ENCODE data around the gene FIBCD1.
A peak's percentile ranks its signal among the peaks of the same experiment; 100 is the strongest.

Gene FIBCD1

DNA sequence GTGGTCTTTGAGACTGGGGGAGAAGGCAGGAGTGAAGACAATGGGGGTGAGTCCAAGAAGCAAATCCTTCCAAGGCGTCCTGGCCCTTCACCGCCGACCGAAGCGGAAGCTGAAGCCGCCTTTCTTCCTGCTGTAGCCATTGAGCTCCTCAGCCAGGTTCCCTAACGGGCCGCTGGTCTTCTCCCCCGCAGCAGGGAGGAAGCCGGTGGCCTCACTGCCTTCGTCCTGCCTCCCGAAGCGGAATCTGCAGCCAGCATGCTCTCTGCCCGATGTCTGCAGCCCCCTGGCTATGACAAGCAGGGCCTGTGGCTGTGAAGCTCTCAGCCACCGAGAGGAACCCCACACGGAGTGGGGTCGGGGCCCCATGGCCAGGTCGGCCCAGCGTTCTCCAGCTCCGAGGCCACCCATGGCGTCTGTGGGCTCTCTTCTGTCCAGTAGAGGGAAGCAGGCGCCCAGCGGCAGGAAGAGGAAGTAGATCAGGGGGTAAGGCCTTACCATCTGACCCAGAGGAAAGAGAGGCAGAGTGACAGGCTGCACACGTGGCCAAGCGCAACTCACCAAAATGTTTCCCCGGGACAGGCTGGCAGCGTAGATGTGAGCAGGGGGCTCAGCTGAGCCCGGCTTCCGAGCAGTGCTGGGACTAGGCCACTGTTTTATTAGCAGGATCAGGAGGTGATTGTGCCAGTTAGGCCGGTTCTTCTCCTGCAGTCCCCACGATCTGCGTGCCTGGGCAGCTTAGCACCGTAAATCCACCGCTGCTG, 45.5 kb downstream of the FIBCD1 start:
- DNase-seq: peak; percentile 24

DNA sequence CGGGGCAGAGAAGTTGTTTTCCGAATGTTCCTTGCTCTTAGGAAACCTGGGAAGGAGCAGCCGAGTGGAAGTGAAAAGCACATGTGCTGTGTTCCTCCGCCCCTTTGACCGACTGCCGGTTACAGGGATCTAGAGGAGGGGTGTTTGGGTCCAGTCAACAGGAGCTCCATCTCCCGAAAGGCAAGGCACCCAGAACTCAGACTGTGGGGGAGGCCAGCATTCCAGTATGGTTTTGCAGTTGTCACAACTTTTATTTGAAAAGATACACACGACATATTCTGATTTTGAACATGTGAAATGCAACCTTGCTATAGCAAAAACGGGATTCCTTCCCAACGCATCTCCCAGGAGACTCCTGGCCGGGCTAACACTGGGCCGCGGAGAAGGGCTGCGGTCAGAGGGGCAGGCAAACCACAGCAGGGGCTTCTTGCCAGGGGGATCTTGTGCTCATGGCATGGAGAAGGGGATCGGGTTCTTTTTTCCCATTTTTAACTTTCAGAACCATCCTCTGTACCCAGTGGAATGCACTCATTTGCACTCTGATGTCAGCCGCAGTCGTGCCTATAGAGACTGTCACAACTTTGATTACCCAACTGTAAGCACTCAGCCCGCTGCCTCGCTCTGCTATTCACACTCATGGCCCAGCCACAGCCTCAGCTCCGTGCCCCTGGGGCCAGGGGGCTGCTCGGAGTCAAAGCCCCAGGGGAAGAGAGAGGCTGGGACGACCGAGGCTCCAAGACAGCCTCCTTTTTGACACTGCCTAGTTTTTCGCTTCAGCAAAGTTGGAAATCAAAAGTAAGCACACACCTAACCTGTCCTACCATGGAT, 46.4 kb downstream of the FIBCD1 start:
- DNase-seq: no peak

DNA sequence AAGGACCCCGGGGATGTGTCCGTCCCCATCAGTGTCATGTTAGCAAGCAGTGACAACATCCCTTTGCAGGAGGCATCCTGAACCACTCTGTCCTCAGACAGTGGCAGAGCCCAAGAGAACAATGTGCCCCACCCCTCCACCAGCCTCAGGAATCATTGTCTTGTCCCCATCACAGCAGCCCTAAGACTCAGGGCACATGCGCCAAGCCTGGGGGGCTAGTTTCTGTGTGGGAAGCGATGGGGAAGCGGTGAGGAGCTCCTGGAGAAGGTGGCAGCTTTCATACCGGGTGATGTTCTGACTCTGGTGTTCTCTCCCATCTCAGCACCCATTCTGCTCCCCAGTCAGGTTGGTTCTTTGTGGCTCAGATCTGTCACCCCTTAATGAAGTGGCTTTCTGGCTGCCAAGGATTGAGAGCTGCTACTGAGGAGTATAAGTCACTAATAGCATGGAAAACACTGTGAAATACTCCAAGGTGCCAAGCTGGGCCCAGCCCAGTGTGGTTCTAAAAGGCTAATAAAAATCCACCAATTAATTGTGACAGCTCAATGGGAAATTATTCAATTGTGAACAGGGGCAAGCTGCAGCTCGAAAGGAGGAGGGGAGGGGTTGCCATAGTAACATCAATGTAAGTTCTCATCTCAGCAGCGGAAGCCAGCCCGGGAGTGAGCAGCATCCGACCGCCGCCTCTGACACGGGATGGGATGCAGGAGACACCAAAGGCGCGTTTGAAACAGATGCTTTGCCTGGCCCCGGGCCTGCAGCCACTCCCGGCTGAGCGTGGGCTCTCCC, 47.2 kb downstream of the FIBCD1 start:
- DNase-seq: no peak

DNA sequence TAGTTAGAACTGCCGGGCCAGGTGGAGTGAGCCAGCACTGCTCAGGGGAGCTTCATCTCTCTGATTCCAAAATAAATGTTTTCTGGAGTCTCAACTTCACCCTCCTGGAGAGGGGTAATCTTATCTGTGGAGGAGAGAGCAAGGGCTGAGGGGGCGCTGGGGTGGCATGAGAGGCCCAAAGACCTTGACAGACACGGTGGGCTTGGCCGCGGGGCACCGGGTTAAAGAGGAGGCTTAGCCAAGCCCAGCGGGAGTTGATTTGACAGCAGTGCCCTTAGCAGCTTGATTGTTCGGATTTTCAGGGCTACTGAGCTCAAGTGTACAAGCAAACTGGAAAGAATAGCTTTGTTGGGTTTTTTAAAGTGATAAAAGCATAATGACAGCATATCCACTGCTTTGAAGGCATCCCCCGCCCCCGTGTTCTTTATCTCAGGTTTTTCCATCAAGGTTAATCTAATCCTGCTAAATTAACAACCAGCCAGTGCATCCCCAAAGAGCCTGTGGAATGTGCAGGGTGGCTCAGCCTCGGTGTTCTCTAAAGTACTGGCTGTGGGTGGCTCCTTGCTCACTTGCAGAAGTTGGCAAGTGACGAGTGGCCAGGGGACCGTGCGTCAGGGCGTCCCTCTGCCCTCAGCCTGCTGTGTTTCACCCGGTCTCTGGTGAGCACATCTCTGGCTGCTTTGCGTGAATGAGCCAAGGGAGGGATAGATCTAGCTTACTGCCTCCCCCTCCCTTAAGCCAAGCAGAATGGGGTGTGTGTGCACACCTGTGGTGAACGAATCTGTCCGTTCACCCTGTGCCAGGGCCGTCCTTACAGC, 48.0 kb downstream of the FIBCD1 start:
- DNase-seq: no peak

DNA sequence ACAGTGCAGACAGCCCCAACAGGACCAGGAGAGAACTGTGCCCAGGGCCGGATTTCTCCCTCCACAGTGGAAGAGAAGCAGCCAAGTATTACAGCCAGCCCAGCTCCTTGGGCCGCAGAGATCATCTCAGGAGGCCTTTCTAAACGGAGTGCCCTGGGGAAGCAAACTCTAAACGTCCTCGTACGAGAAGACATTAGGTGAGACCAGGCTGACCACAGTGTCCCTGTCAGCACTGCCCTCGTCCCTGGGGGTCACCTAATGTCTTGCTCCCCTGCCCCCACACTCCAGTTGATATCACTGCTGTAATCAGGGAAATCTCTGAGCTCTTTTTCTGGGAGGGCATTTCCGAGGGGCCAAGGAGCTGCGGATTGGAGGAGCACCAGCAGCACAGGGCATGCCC, 48.9 kb downstream of the FIBCD1 start:
- DNase-seq: no peak

DNA sequence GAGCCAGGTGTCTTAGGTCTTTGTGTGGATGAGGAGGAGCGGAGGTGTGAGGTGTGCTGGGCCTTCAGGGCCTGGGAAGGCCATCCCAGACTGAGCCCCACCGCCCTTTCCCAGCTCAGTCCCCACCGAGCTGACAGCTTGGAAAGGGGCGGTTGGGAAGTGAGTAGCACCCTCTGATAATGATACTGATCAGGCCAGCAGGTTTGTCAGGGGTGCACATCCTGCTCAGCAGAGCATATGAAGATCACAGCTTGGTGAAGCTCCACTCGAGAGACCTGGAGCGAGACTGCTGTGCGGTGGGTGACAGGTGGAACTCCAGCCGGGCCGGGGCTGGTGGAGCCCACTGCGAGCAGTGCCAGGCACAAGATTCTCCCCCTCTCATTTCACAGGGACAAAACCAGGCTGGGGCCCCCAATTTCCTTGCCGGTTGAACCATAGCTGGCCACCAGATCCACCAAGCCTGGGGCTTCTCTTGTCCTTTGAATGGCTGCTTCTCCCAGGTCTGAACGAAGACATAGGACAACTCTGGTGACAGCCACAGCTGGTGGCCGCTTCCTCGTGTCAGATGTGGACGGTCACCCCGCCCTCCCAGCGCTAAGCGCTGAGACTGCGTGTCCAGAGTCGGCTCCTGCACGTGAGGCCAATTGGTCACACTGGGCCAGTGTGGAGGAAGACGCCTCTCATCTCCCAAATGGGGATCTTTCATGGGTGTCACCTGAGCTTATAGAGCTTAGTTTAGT, 50.7 kb downstream of the FIBCD1 start:
- no peak for DNase-seq

DNA sequence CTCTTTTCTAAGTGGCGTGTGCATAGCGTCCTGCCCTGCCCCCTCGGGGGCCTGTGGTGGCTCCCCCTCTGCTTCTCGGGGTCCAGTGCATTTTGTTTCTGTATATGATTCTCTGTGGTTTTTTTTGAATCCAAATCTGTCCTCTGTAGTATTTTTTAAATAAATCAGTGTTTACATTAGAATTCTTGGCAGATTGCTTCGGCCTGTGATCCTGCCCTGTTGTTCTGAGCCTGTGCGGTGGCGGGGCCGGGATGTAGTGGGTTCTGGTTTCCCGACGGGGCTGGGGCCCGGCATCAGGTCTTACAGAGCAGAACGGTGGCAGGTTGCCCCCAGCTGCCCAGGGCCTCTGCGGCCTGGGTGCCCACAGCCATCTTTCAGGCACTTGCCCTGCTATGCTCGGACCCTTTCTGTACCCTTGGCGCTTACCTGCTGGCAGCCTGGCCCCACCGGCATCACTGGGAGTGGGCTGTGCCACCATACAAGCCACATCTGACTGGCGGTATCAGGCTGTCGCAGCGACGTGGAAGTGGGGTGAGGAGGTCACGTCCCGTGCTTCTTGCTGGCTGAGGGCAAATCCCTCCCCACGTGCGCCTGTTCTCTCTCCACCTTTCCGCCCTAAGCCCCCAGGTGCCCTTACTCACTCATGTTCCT, 51.4 kb downstream of the FIBCD1 start:
- DNase-seq: no peak

DNA sequence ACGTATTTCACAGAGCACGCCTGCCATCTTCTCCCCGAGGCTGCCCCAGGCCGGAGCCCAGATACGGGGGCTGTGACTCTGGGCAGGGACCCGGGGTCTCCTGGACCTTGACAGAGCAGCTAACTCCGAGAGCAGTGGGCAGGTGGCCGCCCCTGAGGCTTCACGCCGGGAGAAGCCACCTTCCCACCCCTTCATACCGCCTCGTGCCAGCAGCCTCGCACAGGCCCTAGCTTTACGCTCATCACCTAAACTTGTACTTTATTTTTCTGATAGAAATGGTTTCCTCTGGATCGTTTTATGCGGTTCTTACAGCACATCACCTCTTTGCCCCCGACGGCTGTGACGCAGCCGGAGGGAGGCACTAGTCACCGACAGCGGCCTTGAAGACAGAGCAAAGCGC, 52.1 kb downstream of the FIBCD1 start:
- DNase-seq: no peak

DNA sequence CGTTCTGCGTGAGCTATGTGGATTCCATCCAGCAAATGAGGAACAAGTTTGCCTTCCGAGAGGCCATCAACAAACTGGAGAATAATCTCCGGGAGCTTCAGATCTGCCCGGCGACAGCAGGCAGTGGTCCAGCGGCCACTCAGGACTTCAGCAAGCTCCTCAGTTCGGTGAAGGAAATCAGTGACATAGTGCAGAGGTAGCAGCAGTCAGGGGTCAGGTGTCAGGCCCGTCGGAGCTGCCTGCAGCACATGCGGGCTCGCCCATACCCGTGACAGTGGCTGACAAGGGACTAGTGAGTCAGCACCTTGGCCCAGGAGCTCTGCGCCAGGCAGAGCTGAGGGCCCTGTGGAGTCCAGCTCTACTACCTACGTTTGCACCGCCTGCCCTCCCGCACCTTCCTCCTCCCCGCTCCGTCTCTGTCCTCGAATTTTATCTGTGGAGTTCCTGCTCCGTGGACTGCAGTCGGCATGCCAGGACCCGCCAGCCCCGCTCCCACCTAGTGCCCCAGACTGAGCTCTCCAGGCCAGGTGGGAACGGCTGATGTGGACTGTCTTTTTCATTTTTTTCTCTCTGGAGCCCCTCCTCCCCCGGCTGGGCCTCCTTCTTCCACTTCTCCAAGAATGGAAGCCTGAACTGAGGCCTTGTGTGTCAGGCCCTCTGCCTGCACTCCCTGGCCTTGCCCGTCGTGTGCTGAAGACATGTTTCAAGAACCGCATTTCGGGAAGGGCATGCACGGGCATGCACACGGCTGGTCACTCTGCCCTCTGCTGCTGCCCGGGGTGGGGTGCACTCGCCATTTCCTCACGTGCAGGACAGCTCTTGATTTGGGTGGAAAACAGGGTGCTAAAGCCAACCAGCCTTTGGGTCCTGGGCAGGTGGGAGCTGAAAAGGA, 53.3 kb downstream of the FIBCD1 start:
- DNase-seq: no peak

DNA sequence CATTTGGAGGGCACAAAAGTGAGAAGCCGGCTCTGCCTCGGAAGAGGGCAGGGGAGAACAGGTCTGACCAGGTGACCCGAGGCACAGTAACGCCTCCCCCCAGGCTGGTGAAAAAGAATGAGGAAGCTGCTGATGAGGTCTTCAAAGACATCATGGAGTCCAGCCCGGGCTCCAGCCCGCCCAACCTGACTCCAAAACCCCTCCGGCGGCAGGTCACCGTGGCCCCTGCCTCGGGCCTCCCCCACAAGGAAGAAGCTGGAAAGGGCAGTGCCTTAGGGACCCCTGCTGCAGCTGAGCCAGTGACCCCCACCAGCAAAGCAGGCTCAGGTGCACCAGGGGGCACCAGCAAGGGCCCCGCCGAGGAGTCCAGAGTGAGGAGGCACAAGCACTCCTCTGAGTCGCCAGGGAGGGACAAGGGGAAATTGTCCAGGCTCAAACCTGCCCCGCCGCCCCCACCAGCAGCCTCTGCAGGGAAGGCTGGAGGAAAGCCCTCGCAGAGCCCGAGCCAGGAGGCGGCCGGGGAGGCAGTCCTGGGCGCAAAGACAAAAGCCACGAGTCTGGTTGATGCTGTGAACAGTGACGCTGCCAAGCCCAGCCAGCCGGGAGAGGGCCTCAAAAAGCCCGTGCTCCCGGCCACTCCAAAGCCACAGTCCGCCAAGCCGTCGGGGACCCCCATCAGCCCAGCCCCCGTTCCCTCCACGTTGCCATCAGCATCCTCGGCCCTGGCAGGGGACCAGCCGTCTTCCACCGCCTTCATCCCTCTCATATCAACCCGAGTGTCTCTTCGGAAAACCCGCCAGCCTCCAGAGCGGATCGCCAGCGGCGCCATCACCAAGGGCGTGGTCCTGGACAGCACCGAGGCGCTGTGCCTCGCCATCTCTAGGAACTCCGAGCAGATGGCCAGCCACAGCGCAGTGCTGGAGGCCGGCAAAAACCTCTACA, 54.2 kb downstream of the FIBCD1 start:
- no peak for DNase-seq

DNA sequence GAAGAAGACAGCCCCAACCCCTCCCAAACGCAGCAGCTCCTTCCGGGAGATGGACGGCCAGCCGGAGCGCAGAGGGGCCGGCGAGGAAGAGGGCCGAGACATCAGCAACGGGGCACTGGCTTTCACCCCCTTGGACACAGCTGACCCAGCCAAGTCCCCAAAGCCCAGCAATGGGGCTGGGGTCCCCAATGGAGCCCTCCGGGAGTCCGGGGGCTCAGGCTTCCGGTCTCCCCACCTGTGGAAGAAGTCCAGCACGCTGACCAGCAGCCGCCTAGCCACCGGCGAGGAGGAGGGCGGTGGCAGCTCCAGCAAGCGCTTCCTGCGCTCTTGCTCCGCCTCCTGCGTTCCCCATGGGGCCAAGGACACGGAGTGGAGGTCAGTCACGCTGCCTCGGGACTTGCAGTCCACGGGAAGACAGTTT, 54.9 kb downstream of the FIBCD1 start:
- no peak for DNase-seq

DNA sequence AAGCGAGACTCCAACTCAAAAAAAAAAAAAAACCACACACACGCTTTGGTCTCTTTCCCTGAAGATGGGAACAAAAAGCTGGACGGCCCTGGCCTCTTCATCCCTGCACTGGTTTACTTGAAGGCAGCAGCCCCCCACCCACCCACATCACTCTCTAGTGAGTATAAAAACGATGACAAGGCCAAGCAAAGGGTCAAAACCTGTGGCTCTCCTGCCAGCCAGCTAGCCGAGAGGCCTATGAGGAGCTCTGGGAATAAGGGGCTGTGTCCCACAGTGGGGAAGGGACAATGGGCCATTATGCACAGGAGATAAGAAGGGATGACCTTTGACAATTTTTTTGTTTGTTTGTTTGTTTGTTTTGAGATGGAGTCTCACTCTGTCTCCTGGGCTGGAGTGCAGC, 55.6 kb downstream of the FIBCD1 start:
- DNase-seq: no peak

DNA sequence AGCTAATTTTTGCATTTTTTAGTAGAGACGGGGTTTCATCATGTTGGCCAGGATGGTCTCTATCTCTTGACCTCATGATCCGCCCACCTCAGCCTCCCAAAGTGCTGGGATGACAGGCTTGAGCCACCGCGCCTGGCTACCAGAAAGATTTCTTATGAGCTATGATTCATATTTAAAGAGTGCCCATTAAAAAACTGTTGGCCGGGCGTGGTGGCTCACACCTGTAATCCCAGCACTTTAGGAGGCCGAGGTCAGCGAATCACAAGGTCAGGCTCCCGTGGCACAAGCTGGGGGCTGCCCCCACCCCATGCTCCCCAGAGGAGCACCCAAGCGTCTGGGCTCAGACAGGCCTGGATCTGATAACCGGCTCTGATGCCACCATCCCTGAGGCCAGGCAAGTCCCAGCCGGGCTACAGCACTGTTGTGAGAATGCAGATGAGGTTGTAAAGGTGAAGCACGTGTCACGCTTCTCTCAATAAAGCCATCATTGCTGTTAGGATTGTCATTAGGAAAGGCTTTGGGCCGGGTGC, 56.3 kb downstream of the FIBCD1 start:
- no peak for DNase-seq

DNA sequence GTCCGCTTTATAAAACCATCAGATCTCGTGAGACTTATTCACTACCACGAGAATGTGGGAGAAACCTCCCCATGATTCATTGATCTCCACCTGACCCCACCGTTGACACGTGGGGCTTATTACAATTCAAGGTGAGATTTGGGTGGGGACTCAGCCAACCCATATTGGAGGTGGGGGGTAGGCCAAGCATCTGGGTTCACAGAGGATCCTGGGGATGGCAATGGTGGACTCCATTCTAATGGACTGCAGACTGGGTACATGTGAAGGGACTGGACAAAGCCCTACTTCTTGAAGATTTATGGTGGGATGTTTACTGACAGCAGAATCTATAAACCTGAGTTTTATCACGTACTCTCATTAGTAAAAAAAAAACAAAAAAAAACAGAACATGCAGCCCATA, 57.5 kb downstream of the FIBCD1 start:
- no peak for DNase-seq

DNA sequence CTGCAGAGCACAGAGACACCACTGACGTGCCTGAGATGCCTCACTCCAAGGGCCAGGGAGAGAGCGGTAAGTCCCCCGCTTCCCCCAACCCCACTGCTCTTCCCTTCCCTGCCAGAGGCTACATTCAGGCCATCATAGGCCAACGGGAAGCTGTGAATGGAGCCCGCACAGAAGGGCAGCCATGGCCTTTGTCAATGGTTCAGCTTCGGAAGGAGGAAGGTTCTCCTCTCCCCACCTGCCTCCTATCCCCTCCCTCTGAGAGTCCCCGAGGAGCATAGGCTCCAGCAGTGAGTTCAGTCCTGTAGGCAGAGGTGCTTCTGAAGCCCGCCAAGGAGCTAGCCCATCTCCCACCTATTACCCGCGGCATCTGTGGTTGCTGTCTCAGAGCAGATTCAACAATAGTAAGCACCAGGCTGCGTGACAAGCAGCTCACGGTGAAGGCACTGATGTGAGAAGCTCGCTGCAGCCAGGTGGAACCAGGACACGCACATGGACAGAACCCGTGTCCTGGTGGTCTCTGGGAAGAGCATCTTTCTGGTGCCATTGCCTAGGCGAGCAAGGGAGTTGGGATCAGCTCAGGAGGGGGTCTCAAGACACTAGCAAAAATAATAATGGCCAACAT, 58.3 kb downstream of the FIBCD1 start:
- DNase-seq: no peak

DNA sequence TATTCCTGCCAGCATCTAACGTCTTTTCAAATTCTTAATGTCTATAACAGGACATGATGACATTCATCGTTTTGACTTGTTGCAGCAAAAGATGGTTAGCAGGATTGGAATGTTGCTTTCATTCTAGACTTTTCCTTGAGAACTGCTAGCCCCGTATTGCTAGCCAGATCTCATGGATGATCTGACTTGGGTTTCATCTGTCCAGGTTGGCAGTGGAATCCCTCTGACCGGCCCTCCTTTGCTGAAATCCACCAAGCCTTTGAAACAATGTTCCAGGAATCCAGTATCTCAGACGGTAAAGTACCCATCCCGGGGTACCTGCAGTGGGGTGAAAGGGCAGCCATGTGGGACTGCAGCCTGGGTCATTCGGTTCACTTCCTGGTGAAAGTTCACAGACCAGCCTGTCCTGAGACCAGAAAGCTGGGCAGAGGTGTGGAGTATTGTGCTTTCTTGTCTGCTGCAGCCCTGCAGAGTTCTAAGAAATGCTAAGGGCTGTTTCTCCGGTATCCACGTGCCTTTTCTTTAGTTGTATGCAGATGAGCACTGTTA, 59.1 kb downstream of the FIBCD1 start:
- DNase-seq: no peak

DNA sequence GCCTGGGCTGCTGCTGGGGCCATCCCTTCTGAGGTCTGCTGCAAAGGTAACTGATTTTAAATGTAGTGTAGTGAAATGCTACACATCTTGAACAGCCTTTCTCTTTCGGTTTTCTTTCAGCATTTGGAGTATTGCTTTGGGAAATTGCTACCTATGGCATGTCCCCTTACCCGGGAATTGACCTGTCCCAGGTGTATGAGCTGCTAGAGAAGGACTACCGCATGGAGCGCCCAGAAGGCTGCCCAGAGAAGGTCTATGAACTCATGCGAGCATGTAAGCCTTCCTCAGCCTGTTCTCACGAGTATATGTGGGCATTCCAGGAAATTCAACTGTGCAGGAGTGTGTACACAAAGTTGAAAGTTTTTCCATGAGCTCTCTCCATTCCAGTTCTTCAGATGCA, 60.8 kb downstream of the FIBCD1 start:
- DNase-seq: no peak

DNA sequence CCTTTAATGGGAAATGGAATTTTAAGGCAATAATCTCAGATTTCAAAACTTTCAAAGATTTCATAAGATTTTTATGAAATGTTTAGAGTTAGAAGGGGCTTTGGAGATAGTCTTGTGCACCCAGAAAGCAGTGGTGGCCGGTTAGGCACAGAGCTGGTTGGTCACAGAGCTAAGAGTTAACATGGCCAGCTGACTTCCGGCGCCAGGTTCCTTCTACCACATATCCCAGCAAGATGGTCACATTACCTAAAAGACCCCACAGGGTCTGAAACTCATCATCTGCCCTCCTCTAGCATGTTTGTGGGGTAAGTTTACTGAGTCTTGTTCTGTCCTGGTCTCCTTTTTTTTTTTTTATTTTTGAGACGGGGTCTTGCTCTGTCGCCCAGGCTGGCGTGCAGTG, 61.7 kb downstream of the FIBCD1 start:
- DNase-seq: no peak
